K562 (cell line): Measurements from ENCODE around the gene MAN1A1. TPM values are rescaled to one million over a fixed set of nuclear protein-coding genes. Genes with fewer than 3 reads are reported as not detected.
A peak's percentile ranks its signal among the peaks of the same experiment; 100 is the strongest.

ENCODE experiments used
- ID3 ChIP-seq, 2 experiments: fragments of 250-450 bp in 1 of 2; fragments of 450-650 bp in 1 of 2; sonication (Bioruptor Pico) in 1 of 2; IDR thresholded peaks; 2 replicates each; pipeline versions ENCODE4 v1.6.1 to v1.8.0; 2016 to 2021; ENCODE audit warnings: mild to moderate bottlenecking in 2 of 2, moderate library complexity in 2 of 2, missing compliant biosample characterization in 1 of 2, missing genetic modification characterization in 1 of 2
- MGA ChIP-seq: fragments of 450-650 bp; IDR thresholded peaks from 2 replicates; pipeline ENCODE4 v1.6.1; 2016; ENCODE audit warnings: mild to moderate bottlenecking, moderate library complexity
- MTA2 ChIP-seq: fragments of 450-650 bp; IDR thresholded peaks from 2 replicates; pipeline ENCODE4 v1.6.1; 2016; ENCODE audit warnings: low read depth
- NCOR1 ChIP-seq: fragments of 450-650 bp; IDR thresholded peaks from 2 replicates; pipeline ENCODE4 v1.6.1; 2016; ENCODE audit warnings: mild to moderate bottlenecking, moderate library complexity
- TFAM ChIP-seq: fragments of 250-450 bp; sonication (Bioruptor Pico); conservative IDR thresholded peaks from 2 replicates; pipeline ENCODE4 v1.5.0; 2021; ENCODE audit warnings: mild to moderate bottlenecking, moderate library complexity
- TSC22D4 ChIP-seq: fragments of 450-650 bp; IDR thresholded peaks from 2 replicates; pipeline ENCODE4 v1.6.1; 2016; ENCODE audit warnings: missing genetic modification characterization, missing biosample characterization, control low read depth
- ZEB2 ChIP-seq: fragments of 450-650 bp; IDR thresholded peaks from 2 replicates; pipeline ENCODE4 v1.6.1; 2016
- polyA plus RNA-seq, 8 experiments: library from polyadenylated mRNA; depleted of rRNA in 4 of 8; stranded (reverse) in 5 of 8; unstranded in 3 of 8; fragments of >200 nt; fragmentation: Nextera tagmentation in 2 of 8; fragmentation: Illumina TruSeq in 1 of 8; extraction: Ambion mirVana in 2 of 8; extraction: Trizol in 1 of 8; gene quantifications; 2 replicates each; pipeline versions ENCODE4 v1.2.1 to v1.2.3, GENCODE V29; 2011 to 2014; ENCODE audit warnings: inconsistent platforms in 1 of 8, missing spikeins in 1 of 8
- total RNA-seq, 7 experiments: library from RNA; depleted of rRNA in 6 of 7; stranded (reverse); fragments of >200 nt in 6 of 7; fragmentation: Illumina TruSeq in 2 of 7; extraction: Trizol in 2 of 7; gene quantifications; 2 replicates each; pipeline versions ENCODE4 v1.2.1 to v1.2.3, GENCODE V29; 2011 to 2021; ENCODE audit warnings: low replicate concordance in 1 of 7
- TF ChIP-seq, protein P1 (sequence below): conservative IDR thresholded peaks from 2 replicates; pipeline ENCODE4 v1.6.1; 2011; ENCODE audit warnings: low read depth, mild to moderate bottlenecking, low read length; ENCODE audit not compliant: control insufficient read depth
- TF ChIP-seq, protein P2 (sequence below): sonication (generic); formaldehyde crosslinking; IDR thresholded peaks from 2 replicates; pipeline ENCODE4 v1.8.1; 2023; ENCODE audit warnings: missing genetic modification reagents, mild to moderate bottlenecking, borderline replicate concordance

The MAN1A1 gene
- total and polyA plus RNA-seq, 9 of the 15 experiments (the other 6 are each of a cell fraction or from before 2014, with no cell fraction given): 24.5 to 78.4 (median 59.7) TPM

GRCh38 chr6:119308048-119308570 is 41.5 kb downstream of the MAN1A1 start (continued):
- TF ChIP-seq MGA: no peak
- TF ChIP-seq NCOR1: peak; percentile 49
- TF ChIP-seq, protein P1, sequence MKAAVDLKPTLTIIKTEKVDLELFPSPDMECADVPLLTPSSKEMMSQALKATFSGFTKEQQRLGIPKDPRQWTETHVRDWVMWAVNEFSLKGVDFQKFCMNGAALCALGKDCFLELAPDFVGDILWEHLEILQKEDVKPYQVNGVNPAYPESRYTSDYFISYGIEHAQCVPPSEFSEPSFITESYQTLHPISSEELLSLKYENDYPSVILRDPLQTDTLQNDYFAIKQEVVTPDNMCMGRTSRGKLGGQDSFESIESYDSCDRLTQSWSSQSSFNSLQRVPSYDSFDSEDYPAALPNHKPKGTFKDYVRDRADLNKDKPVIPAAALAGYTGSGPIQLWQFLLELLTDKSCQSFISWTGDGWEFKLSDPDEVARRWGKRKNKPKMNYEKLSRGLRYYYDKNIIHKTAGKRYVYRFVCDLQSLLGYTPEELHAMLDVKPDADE: no peak
- no peak for TF ChIP-seq TFAM (CRISPR knock-in tag)
- no peak for TF ChIP-seq MTA2
- no peak for TF ChIP-seq TSC22D4 (tag)
- TF ChIP-seq, protein P2, sequence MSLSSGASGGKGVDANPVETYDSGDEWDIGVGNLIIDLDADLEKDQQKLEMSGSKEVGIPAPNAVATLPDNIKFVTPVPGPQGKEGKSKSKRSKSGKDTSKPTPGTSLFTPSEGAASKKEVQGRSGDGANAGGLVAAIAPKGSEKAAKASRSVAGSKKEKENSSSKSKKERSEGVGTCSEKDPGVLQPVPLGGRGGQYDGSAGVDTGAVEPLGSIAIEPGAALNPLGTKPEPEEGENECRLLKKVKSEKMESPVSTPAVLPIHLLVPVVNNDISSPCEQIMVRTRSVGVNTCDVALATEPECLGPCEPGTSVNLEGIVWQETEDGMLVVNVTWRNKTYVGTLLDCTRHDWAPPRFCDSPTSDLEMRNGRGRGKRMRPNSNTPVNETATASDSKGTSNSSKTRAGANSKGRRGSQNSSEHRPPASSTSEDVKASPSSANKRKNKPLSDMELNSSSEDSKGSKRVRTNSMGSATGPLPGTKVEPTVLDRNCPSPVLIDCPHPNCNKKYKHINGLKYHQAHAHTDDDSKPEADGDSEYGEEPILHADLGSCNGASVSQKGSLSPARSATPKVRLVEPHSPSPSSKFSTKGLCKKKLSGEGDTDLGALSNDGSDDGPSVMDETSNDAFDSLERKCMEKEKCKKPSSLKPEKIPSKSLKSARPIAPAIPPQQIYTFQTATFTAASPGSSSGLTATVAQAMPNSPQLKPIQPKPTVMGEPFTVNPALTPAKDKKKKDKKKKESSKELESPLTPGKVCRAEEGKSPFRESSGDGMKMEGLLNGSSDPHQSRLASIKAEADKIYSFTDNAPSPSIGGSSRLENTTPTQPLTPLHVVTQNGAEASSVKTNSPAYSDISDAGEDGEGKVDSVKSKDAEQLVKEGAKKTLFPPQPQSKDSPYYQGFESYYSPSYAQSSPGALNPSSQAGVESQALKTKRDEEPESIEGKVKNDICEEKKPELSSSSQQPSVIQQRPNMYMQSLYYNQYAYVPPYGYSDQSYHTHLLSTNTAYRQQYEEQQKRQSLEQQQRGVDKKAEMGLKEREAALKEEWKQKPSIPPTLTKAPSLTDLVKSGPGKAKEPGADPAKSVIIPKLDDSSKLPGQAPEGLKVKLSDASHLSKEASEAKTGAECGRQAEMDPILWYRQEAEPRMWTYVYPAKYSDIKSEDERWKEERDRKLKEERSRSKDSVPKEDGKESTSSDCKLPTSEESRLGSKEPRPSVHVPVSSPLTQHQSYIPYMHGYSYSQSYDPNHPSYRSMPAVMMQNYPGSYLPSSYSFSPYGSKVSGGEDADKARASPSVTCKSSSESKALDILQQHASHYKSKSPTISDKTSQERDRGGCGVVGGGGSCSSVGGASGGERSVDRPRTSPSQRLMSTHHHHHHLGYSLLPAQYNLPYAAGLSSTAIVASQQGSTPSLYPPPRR (CRISPR knock-in tag): no peak
- peak; percentile 66; the same call in 1 of the 2 replicates for TF ChIP-seq ZEB2
- no peak for TF ChIP-seq ID3 (CRISPR knock-in tag; IDR thresholded peaks at IDR 0.05)
- TF ChIP-seq ID3 (tag; IDR thresholded peaks at IDR 0.05): peak; percentile 74; the same call in 1 of the 2 replicates
